HG03280 (cell line): ENCODE results near the gene DYNC2I2.
"Not testable (repeated sequence)": the region's sequence is repeated elsewhere in the genome, so short reads cannot be mapped to it uniquely, and the experiment has no call there.

Experiments
- ATAC-seq: cut with Tn5 transposase; IDR thresholded peaks from one replicate; pipeline ENCODE4 v1.9.1; 2021; ENCODE audit warnings: mild to moderate bottlenecking, moderate library complexity; ENCODE audit not compliant: unreplicated experiment

The DYNC2I2 gene

DNA sequence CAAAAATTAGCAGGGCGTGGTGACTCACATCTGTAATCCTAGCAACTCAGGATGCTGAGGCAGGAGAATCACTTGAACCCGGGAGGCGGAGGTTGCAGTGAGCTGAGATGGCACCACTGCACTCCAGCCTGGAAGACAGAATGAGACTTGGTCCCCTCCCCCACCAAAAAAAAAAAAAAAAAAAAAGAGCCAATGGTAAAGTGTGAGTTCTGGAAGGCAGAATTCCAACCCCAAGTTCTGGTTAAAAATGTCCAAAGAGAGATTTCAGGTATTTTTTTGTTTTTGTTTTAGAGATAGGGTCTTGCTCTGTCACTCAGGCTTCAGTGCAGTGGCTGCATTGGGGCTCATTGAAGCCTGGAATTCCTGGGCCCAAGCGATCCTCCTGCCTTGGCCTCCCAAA is 30.8 kb upstream of the DYNC2I2 start:
- ATAC-seq, result no peak

GRCh38 chr9:128685636-128686489 is 29.2 kb upstream of the DYNC2I2 start:
- no peak for ATAC-seq

- ATAC-seq, result peak; percentile 30
Observed at GRCh38 chr9:128684325-128685199, 27.9 kb upstream of the DYNC2I2 start.

GRCh38 chr9:128684065-128684324 is 27.3 kb upstream of the DYNC2I2 start:
- peak; percentile 0 for ATAC-seq

GRCh38 chr9:128683340-128684064 is 26.9 kb upstream of the DYNC2I2 start:
- peak; percentile 36 for ATAC-seq

GRCh38 chr9:128677794-128678193 is 21.1 kb upstream of the DYNC2I2 start:
- no peak for ATAC-seq

GRCh38 chr9:128675382-128675781 is 18.7 kb upstream of the DYNC2I2 start:
- ATAC-seq, result no peak

DNA sequence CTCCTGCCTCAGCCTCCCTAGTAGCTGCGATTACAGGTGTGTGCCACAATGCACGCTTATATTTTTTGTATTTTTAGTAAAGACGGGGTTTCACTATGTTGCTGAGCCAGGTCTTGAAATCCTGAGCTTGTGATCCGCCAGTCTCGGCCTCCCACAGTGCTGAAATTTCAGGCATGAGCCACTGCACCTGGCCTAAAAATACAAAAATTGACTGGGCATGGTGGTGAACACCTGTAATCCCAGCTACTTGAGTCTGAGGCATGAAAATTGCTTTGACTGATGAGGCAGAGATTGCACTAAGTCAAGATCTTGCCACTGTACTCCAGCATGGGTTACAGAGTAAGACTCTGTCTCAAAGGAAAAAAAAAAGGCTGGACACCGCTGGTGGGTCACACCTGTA is 13.1 kb upstream of the DYNC2I2 start:
- no peak for ATAC-seq

GRCh38 chr9:128666481-128666941 is 9.9 kb upstream of the DYNC2I2 start:
- ATAC-seq, result not testable (repeated sequence)

DNA sequence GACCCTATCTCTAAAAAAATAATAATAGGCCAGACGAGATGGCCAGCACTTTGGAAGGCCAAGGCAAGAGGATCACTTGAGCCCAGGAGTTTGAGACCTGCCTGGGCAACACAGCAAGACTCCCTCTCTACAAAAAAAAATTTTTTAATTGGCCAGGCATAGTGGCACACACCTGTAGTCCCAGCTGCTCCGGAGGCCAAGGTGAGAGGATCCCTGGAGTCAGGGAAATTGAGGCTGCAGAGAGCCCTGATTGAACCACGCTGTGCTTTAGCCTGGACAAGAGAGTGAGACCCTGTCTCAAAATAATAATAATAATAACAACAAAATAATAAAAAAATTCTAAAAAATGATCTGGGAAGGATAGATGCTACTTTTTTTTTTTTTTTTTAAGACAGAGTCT is 1.1 kb upstream of the DYNC2I2 start:
- ATAC-seq, result no peak

DNA sequence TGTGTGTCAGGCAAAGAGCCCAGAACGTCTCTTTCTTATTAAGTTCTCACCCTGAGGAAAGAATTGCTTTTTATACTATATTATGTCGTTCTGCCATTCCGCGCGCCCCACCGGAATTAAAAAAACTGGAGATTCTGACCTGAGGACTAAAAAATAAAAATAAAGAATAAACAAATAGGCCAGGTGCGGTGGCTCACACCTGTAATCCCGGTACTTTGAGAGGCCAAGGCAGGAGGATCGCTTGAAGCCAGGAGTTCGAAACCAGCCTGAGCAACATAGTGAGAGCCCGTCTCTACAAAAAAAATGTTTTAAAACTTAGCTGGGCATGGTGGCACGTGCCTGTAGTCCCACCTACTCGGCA is 677 bp upstream of the DYNC2I2 start:
- ATAC-seq, result no peak

GRCh38 chr9:128654481-128654880 is 2.2 kb downstream of the DYNC2I2 start:
- ATAC-seq, result no peak

GRCh38 chr9:128653908-128654307 is 2.7 kb downstream of the DYNC2I2 start:
- no peak for ATAC-seq

GRCh38 chr9:128651798-128652197 is 4.8 kb downstream of the DYNC2I2 start:
- no peak for ATAC-seq

- ATAC-seq, result not testable (repeated sequence)
Observed at GRCh38 chr9:128648206-128648605, 8.4 kb downstream of the DYNC2I2 start.

DNA sequence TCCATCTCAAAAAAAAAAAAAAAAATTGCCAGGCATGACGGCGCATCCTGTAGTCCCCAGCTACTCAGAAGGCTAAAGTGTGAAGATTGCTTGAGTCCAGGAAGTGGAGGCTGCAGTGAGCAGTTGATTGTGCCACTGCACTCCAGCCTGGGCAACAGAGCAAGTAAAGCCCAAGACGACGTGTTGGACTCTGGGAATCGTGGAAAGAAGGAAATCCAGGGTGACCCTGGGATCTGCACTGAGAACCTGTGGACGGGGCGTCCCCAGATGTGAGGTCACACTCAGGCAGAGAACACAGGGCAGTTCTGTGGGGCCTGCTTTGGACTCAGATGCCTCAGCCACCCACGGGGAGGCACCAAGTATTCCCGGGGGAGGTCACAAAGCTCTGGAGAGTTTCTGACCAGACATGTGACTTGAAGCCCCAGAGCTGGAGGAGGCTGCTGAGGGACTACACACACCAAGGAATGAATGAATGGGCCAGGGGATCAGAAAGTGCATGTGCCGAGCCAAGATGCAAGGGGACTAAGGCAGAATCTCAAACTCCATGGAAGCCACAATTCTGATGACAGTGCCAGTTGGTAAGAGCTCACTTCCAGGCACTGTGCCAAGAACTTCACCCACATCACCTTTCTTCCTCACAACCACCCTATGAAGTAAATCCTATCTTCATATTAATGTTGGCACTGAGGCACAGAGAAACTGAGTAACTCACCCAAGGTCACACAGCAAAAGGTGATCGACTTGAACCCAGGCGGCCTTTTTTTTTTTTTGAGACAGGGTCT is 12.9 kb downstream of the DYNC2I2 start:
- ATAC-seq, result peak; percentile 66

GRCh38 chr9:128642675-128643245 is 13.9 kb downstream of the DYNC2I2 start:
- ATAC-seq, result no peak

GRCh38 chr9:128640603-128641002 is 16.0 kb downstream of the DYNC2I2 start:
- no peak for ATAC-seq

DNA sequence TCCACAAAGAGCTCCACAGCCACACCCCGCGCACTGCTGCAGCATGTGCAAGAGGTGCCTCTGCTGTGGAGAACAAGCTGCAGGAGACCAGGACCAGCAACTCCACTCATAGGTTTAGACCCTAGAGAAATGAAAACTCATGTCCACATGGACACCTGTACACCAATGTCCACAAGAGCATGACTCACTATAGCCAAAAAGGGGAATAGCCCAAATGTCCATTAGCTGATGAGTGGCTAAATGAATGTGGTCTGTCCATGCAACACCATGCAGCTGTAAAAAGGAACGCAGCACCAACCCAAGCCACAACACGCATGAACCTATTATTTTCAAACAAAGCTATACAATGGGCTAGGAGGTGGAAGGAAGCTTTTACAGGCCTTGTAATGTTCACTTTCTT is 18.1 kb downstream of the DYNC2I2 start:
- ATAC-seq, result no peak

GRCh38 chr9:128637656-128638055 is 19.0 kb downstream of the DYNC2I2 start:
- no peak for ATAC-seq
